Transverse colon (tissue), 4 donors: ENCODE results near the gene SCN2A. TPM values are rescaled to one million over a fixed set of nuclear protein-coding genes. Genes with fewer than 3 reads are reported as not detected.

Source experiments
- DNase-seq: peaks from one replicate; pipeline ENCODE4 v3.0.0-alpha.2; 2019
- H3K27ac ChIP-seq, 4 donors: fragments of 200-600 bp; sonication (generic); 2 replicates each; pipeline ENCODE4 v1.5.1; 2016 to 2018; ENCODE audit warnings: inconsistent platforms in 4 of 4
- H3K27me3 ChIP-seq: fragments of 200-600 bp; sonication (generic); 2 replicates; pipeline ENCODE4 v1.5.1; 2017; ENCODE audit warnings: inconsistent platforms
- H3K36me3 ChIP-seq, 4 donors: fragments of 200-600 bp; sonication (generic); 2 replicates each; pipeline ENCODE4 v1.5.1; 2017 to 2019; ENCODE audit warnings: inconsistent platforms in 4 of 4
- H3K4me1 ChIP-seq, 4 donors: fragments of 200-600 bp; sonication (generic); 2 replicates each; pipeline ENCODE4 v1.5.1; 2017 to 2020; ENCODE audit warnings: inconsistent platforms in 4 of 4
- H3K4me3 ChIP-seq, 4 donors: fragments of 200-600 bp; sonication (generic); 1 replicate in 1 of 4; 2 replicates in 3 of 4; pipeline versions ENCODE4 v1.5.1 to v1.6.1; 2017 to 2019; ENCODE audit warnings: inconsistent platforms in 4 of 4
- H3K9me3 ChIP-seq, 2 donors: fragments of 200-600 bp; sonication (generic); 2 replicates each; pipeline ENCODE4 v1.5.1; 2017 to 2019; ENCODE audit warnings: inconsistent platforms in 2 of 2
- EP300 ChIP-seq: sonication (generic); formaldehyde crosslinking; IDR thresholded peaks from one replicate; pipeline ENCODE4 v1.6.1; 2017; ENCODE audit warnings: antibody characterized with exemption, low read depth
- POLR2A ChIP-seq: fragments of 450-650 bp; IDR thresholded peaks from one replicate; pipeline ENCODE4 v1.6.1; 2016; ENCODE audit warnings: antibody characterized with exemption, mild to moderate bottlenecking, moderate library complexity
- POLR2AphosphoS5 ChIP-seq, 3 donors: sonication (generic); formaldehyde crosslinking; IDR thresholded peaks; one replicate each; pipeline ENCODE4 v1.6.1; 2016; ENCODE audit warnings: antibody characterized with exemption in 3 of 3
- WGBS, 2 donors: methylation state at CpG; one replicate each; pipeline ENCODE4 v1.1.5; 2018; ENCODE audit warnings: low coverage in 1 of 2; 5-methylcytosine and 5-hydroxymethylcytosine counted together
- in situ Hi-C, 4 donors: fragments of 200-750 bp; cut with MboI; loops; one replicate each; pipeline versions ENCODE4 v1.15.0 to v1.15.1; 2017; ENCODE audit warnings: low sequenced_read_pairs in 3 of 4, low pct_ligation_motif_present in 1 of 4, low pct_unique_long_range_greater_than_20kb in 1 of 4
- intact Hi-C: fragments of 100-400 bp; cut with DNase I; formaldehyde crosslinking; loops from one replicate; pipeline ENCODE4 v1.15.1; 2023; ENCODE audit warnings: low total_unique reads
- total RNA-seq, 4 donors: library from RNA; depleted of rRNA; stranded (reverse); fragments of >200 nt; gene quantifications; one replicate each; pipeline ENCODE4 v1.1.0, GENCODE V29; 2016
- TF ChIP-seq, protein P1 (sequence below), 5 experiments: fragments of 200-600 bp in 3 of 5; fragments of 450-650 bp in 2 of 5; sonication (generic) in 3 of 5; IDR thresholded peaks; 1 replicate in 2 of 5; 2 replicates in 3 of 5; pipeline ENCODE4 v1.5.1; 2016 to 2017; ENCODE audit warnings: antibody characterized with exemption in 5 of 5, inconsistent platforms in 3 of 5, mild to moderate bottlenecking in 2 of 5, moderate library complexity in 1 of 5

SCN2A gene
- total RNA-seq, 4 donors from 2014 or later, result 0.14 to 0.32 TPM; not detected in 2

DNA sequence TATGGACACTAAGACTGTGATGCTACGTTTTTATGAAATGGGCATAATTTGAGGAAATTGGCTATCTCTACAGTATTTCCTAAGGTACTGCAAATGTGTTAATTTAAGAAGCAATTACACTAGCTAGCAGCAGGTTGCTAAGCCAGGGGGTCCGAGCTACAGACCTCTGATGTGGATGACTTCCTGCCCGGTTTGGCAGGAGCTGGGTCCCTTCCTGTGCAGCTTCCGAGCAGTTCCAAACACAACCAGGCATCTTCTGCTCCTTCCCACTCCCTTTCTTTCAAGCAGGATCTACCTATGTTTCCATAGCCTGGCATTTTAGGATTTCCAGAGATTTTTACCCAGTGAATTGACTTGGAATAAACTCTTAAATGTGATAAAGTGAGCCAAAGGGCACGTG is 55.7 kb downstream of the SCN2A start:
- 63 to 66% methylated on average over 2 to 5 of the region's 5 CpGs for WGBS, 2 donors
- DNase-seq, result no peak
- Histone ChIP-seq H3K27me3 (no peaks in the 10 kb centered on the region), H3K36me3 (no peaks in the 10 kb centered on the region), H3K4me3 (no peak overlapping the region), H3K4me1 (peaks cover 0 to 4% (median 0%) of the 10 kb centered on the region in 4 donors), H3K27ac (no peak overlapping the region), H3K9me3 (no peaks in the 10 kb centered on the region)
- no peak for TF ChIP-seq POLR2A
- no peak for TF ChIP-seq EP300
- TF ChIP-seq, protein P1, sequence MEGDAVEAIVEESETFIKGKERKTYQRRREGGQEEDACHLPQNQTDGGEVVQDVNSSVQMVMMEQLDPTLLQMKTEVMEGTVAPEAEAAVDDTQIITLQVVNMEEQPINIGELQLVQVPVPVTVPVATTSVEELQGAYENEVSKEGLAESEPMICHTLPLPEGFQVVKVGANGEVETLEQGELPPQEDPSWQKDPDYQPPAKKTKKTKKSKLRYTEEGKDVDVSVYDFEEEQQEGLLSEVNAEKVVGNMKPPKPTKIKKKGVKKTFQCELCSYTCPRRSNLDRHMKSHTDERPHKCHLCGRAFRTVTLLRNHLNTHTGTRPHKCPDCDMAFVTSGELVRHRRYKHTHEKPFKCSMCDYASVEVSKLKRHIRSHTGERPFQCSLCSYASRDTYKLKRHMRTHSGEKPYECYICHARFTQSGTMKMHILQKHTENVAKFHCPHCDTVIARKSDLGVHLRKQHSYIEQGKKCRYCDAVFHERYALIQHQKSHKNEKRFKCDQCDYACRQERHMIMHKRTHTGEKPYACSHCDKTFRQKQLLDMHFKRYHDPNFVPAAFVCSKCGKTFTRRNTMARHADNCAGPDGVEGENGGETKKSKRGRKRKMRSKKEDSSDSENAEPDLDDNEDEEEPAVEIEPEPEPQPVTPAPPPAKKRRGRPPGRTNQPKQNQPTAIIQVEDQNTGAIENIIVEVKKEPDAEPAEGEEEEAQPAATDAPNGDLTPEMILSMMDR (IDR thresholded peaks at IDR 0.05), result no peak
- TF ChIP-seq POLR2AphosphoS5 (IDR thresholded peaks at IDR 0.05), result no peak
- in situ Hi-C loops (no loop called here), intact Hi-C loops (no loop called here)

DNA sequence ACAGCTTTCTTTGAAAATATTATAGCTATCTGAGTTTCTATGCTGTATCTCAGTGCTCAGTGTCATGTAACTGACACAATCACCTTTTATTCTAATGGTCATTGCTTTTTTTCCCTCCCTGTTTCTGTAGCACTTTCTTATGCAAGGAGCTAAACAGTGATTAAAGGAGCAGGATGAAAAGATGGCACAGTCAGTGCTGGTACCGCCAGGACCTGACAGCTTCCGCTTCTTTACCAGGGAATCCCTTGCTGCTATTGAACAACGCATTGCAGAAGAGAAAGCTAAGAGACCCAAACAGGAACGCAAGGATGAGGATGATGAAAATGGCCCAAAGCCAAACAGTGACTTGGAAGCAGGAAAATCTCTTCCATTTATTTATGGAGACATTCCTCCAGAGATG is 56.4 kb downstream of the SCN2A start:
- Histone ChIP-seq H3K4me1 (peaks cover 0 to 4% (median 0%) of the 10 kb centered on the region in 4 donors), H3K4me3 (no peak overlapping the region), H3K9me3 (no peaks in the 10 kb centered on the region), H3K27ac (no peak overlapping the region), H3K27me3 (no peaks in the 10 kb centered on the region), H3K36me3 (no peaks in the 10 kb centered on the region)
- TF ChIP-seq POLR2A (no peak), POLR2AphosphoS5 (IDR thresholded peaks at IDR 0.05) (no peak), EP300 (no peak)
- TF ChIP-seq, protein P1 (IDR thresholded peaks at IDR 0.05), result no peak
- WGBS, 2 donors, result 90 to 94% methylated on average over 4 of the region's 4 CpGs
- DNase-seq, result no peak
- in situ Hi-C loops (no loop called here), intact Hi-C loops (no loop called here)

DNA sequence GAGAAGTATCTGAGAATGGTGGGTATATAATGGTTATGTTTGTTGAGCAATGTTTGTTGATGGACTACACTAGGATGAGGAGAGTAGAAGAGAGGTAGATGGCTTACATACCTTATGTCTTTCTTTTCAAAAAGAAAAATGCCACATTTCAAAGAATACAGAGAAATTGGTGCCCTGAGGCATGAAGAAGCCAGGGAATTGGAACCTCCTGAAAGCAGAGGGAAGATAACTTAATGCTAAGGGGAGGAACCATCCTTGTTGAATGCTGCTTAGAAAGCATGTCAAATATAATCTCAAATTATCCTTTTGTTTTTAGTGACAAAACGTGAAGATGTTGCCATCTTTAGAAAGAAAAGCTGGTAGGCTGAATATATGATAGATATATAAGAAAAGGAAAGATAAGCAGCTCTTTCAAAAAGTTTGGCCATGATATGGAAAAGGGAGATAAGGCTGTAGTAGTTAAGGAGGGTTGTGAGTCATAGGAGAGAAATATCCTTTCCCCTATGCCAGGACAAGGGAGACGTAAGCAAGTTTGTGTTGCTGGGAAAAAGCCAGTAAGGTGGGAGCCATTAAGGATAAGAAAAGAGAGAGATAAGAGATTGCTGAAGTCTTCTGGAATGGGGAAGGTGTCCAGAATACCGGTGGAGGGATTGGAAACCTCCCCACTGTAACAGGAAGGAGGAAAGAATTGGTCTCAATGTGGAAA is 66.3 kb downstream of the SCN2A start:
- no peaks in the 10 kb centered on the region for H3K4me1 ChIP-seq
- no peak overlapping the region for H3K4me3 ChIP-seq
- in situ Hi-C loops, result no loop called here
- no peaks in the 10 kb centered on the region for H3K36me3 ChIP-seq
- WGBS, 2 donors, result 41 to 45% methylated on average over 2 to 3 of the region's 3 CpGs
- H3K9me3 ChIP-seq, result no peaks in the 10 kb centered on the region
- H3K27ac ChIP-seq, result no peak overlapping the region
- intact Hi-C loops, result no loop called here
- TF ChIP-seq, protein P1 (IDR thresholded peaks at IDR 0.05), result no peak
- no peak for TF ChIP-seq POLR2A
- no peaks in the 10 kb centered on the region for H3K27me3 ChIP-seq
- no peak for DNase-seq

DNA sequence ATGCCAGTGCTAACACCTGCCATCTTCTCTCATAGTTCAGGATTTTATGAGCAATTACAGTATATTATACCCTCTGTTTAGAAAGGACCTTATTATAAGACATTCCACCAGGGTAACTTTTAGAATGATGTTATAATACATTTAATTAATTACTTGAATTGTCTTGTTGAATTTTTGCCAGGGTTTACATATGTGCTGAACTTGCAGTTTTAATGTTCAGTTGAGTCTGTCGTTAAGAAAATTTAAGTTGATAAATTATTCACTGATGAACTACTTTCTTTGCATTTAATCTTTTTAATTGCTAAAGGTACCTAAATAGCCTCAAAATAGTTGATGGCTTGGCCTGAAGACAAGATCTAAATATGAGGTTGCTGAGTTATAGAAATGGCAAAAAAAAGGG is 68.1 kb downstream of the SCN2A start:
- in situ Hi-C loops, result no loop called here
- DNase-seq, result no peak
- intact Hi-C loops, result no loop called here
- no peaks in the 10 kb centered on the region for H3K4me1 ChIP-seq
- 62 to 86% methylated on average over 1 of the region's 1 CpG for WGBS, 2 donors
- no peak overlapping the region for H3K27ac ChIP-seq
- TF ChIP-seq POLR2AphosphoS5 (IDR thresholded peaks at IDR 0.05) (no peak), EP300 (no peak), POLR2A (no peak)
- TF ChIP-seq, protein P1 (IDR thresholded peaks at IDR 0.05), result no peak
- H3K27me3 ChIP-seq, result no peaks in the 10 kb centered on the region
- H3K9me3 ChIP-seq, result no peaks in the 10 kb centered on the region
- H3K36me3 ChIP-seq, result no peaks in the 10 kb centered on the region
- no peak overlapping the region for H3K4me3 ChIP-seq
